Ascending aorta (tissue), 2 donors: Measurements from ENCODE around the gene SDC4. TPM values are rescaled to one million over a fixed set of nuclear protein-coding genes. Genes with fewer than 3 reads are reported as not detected.

ENCODE experiments used
- DNase-seq, 2 donors: peaks; one replicate each; pipeline ENCODE4 v3.0.0-alpha.2; 2019; ENCODE audit warnings: low spot score in 2 of 2
- H3K27ac ChIP-seq, 2 donors: fragments of 200-600 bp; sonication (generic); one replicate each; pipeline ENCODE4 v1.5.1; 2016 to 2017; ENCODE audit warnings: mild to moderate bottlenecking in 1 of 2
- H3K27me3 ChIP-seq: fragments of 200-600 bp; sonication (generic); one replicate; pipeline ENCODE4 v1.5.1; 2017
- H3K36me3 ChIP-seq, 2 donors: fragments of 200-600 bp; sonication (generic); one replicate each; pipeline ENCODE4 v1.5.1; 2016
- H3K4me1 ChIP-seq, 2 donors: fragments of 200-600 bp; sonication (generic); one replicate each; pipeline ENCODE4 v1.5.1; 2016 to 2017; ENCODE audit warnings: mild to moderate bottlenecking in 1 of 2
- H3K4me3 ChIP-seq, 2 donors: fragments of 200-600 bp; sonication (generic); one replicate each; pipeline ENCODE4 v1.5.1; 2016 to 2017; ENCODE audit warnings: mild to moderate bottlenecking in 1 of 2
- H3K9me3 ChIP-seq, 2 donors: fragments of 200-600 bp; sonication (generic); one replicate each; pipeline ENCODE4 v1.5.1; 2016
- CTCF ChIP-seq, 3 experiments: fragments of 200-600 bp in 2 of 3; fragments of 450-650 bp in 1 of 3; sonication (generic) in 2 of 3; IDR thresholded peaks; one replicate each; pipeline ENCODE4 v1.5.1; 2016 to 2019; ENCODE audit warnings: antibody characterized with exemption in 3 of 3, mild to moderate bottlenecking in 1 of 3, moderate library complexity in 1 of 3
- intact Hi-C: fragments of 100-400 bp; cut with DNase I; formaldehyde crosslinking; loops from one replicate; pipeline ENCODE4 v1.15.1; 2023
- total RNA-seq: library from RNA; depleted of rRNA; stranded (reverse); fragments of >200 nt; gene quantifications from one replicate; pipeline ENCODE4 v1.1.0, GENCODE V29; 2016

Gene SDC4
- total RNA-seq, 1 donor from 2014 or later, result 63.8 TPM

- Histone ChIP-seq H3K4me3 (peak overlapping the region in 1 of 2 donors; percentile 7), H3K9me3 (no peaks in the 10 kb centered on the region), H3K27ac (peak overlapping the region; percentile 89 to 93), H3K27me3 (no peaks in the 10 kb centered on the region), H3K36me3 (peaks cover 20 to 29% of the 10 kb centered on the region in 2 donors), H3K4me1 (peaks cover 26 to 60% of the 10 kb centered on the region in 2 donors)
- peak; percentile 35 to 92 for DNase-seq
- no peak for TF ChIP-seq CTCF (IDR thresholded peaks at IDR 0.05)
- intact Hi-C loops, result loop anchor here (2.0 to 5.0 kb wide), 2 partner anchors 25 to 440 kb away; partner anchors contain the start of gene SYS1
These were observed 10.7 kb downstream of the SDC4 start for GRCh38 chr20:45337367-45338120.

GRCh38 chr20:45336530-45337366 is 11.5 kb downstream of the SDC4 start:
- peaks cover 27 to 37% of the 10 kb centered on the region in 2 donors for H3K36me3 ChIP-seq

GRCh38 chr20:45330476-45330875 is 17.7 kb downstream of the SDC4 start:
- no peak for DNase-seq
- intact Hi-C loops, result no loop called here
- Histone ChIP-seq H3K27me3 (no peaks in the 10 kb centered on the region), H3K27ac (no peak overlapping the region), H3K4me1 (peaks cover 0 to 1% of the 10 kb centered on the region in 2 donors), H3K4me3 (no peak overlapping the region), H3K9me3 (no peaks in the 10 kb centered on the region), H3K36me3 (peaks cover 72 to 89% of the 10 kb centered on the region in 2 donors)
- no peak for TF ChIP-seq CTCF (IDR thresholded peaks at IDR 0.05)

More at GRCh38 chr20:45336530-45337366, 11.5 kb downstream of the SDC4 start:
- DNase-seq, result peak; percentile 76 to 93
- no peaks in the 10 kb centered on the region for H3K27me3 ChIP-seq
- peak overlapping the region; percentile 89 to 93 for H3K27ac ChIP-seq
- intact Hi-C loops, result loop anchor here (1.0 to 5.0 kb wide), 3 partner anchors 12 to 441 kb away; partner anchors contain the start of genes SDC4 and SYS1
- no peak for TF ChIP-seq CTCF (IDR thresholded peaks at IDR 0.05)
- H3K4me1 ChIP-seq, result peaks cover 22 to 55% of the 10 kb centered on the region in 2 donors
- no peaks in the 10 kb centered on the region for H3K9me3 ChIP-seq
- H3K4me3 ChIP-seq, result peak overlapping the region in 1 of 2 donors; percentile 7

- H3K36me3 ChIP-seq, result peaks cover 66 to 88% of the 10 kb centered on the region in 2 donors
These were observed 18.5 kb downstream of the SDC4 start for GRCh38 chr20:45329497-45330319.

More at GRCh38 chr20:45329497-45330319, 18.5 kb downstream of the SDC4 start:
- Histone ChIP-seq H3K27me3 (no peaks in the 10 kb centered on the region), H3K9me3 (no peaks in the 10 kb centered on the region), H3K4me3 (no peak overlapping the region), H3K4me1 (no peaks in the 10 kb centered on the region), H3K27ac (no peak overlapping the region)
- TF ChIP-seq CTCF (IDR thresholded peaks at IDR 0.05), result no peak
- DNase-seq, result no peak
- intact Hi-C loops, result no loop called here
